COLO668 (cell line): ENCODE results near the gene SLC6A17.

Source experiments
- DNase-seq: peaks from one replicate; lab custom pipeline; 2025; ENCODE audit not compliant: unreplicated experiment; lab: John Stamatoyannopoulos, UW

The SLC6A17 gene

GRCh38 chr1:110201157-110201825 lies 51.0 kb downstream of the SLC6A17 start:
- DNase-seq = no peak

- DNase-seq = peak; percentile 77
These were observed 52.8 kb downstream of the SLC6A17 start for GRCh38 chr1:110203021-110203661.

- DNase-seq = no peak
These were observed 54.9 kb downstream of the SLC6A17 start for GRCh38 chr1:110205156-110205555.

GRCh38 chr1:110205591-110206155 lies 55.4 kb downstream of the SLC6A17 start:
- no peak for DNase-seq

- no peak for DNase-seq
These were observed 56.1 kb downstream of the SLC6A17 start for GRCh38 chr1:110206261-110206920.

GRCh38 chr1:110207831-110208230 lies 57.5 kb downstream of the SLC6A17 start:
- DNase-seq = peak; percentile 82

GRCh38 chr1:110208916-110209645 lies 58.8 kb downstream of the SLC6A17 start:
- DNase-seq = peak; percentile 24

- DNase-seq = peak; percentile 95
These were observed 59.7 kb downstream of the SLC6A17 start, which contains the start of gene KCNC4 for GRCh38 chr1:110209715-110210603. Gene KCNC4 (plus strand): TSS chr1:110210314. CDS start chr1:110211500, 1,186 bp downstream.

GRCh38 chr1:110210604-110211495 lies 60.6 kb downstream of the SLC6A17 start:
- peak; percentile 85 for DNase-seq

- DNase-seq = peak; percentile 71
These were observed 61.3 kb downstream of the SLC6A17 start for GRCh38 chr1:110211496-110212168.

GRCh38 chr1:110212169-110213142 lies 62.2 kb downstream of the SLC6A17 start:
- DNase-seq = peak; percentile 56

GRCh38 chr1:110213143-110213540 lies 62.8 kb downstream of the SLC6A17 start:
- DNase-seq = no peak

GRCh38 chr1:110214454-110215404 lies 64.4 kb downstream of the SLC6A17 start:
- peak; percentile 44 for DNase-seq

GRCh38 chr1:110215621-110216515 lies 65.6 kb downstream of the SLC6A17 start:
- DNase-seq = no peak

GRCh38 chr1:110216844-110217444 lies 66.7 kb downstream of the SLC6A17 start:
- no peak for DNase-seq
